GM12873 (cell line): ENCODE measurements around the gene YPEL2.

Experiments used
- TF ChIP-seq, protein P1 (sequence below): IDR thresholded peaks from 2 replicates; pipeline ENCODE4 v1.5.1; 2012; ENCODE audit warnings: low read depth, mild to moderate bottlenecking, moderate library complexity, low read length, control low read depth; ENCODE audit not compliant: insufficient read depth; ENCODE audit errors: missing control alignments

Gene YPEL2

DNA sequence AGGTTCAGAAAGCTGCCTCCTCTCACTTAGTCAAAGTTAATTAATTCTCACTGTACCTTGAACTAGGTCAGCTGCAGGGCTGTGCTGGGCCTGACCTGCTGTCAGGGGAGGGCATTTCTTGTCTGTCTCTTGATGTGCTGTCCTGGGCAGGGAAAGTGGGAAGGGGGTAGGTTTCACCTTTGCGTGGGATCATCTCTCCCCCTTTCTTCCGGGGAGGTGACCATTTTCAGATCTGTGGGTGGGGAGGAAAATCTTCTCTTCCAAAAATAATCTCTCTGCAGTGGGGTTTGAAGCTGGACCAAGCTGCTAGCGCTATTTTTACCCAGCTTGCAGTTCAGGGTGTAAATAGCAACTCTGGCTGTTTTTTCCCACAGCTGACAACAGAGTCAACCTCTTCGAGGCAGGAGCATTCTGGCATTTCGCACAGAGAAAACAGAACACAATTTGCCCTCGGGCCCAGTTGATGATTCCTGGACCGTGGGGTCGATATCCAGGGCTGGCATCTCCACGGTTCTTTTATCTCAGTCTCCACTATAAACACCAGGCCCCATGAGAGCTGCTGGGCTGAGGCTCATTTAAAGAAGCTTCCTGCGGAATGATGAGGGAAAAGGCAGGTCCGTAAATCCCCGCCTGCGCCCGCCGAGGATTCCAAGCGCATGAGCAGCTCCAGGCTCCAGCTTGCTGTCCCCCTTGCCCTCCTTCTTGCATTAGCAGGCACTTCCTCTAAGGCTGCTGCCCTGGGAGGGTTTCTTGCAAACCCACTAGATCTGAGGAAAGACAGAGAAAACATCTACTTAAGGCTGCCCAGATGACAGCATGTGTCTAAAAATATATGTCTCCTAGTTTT is 93.9 kb downstream of the YPEL2 start:
- TF ChIP-seq, protein P1, sequence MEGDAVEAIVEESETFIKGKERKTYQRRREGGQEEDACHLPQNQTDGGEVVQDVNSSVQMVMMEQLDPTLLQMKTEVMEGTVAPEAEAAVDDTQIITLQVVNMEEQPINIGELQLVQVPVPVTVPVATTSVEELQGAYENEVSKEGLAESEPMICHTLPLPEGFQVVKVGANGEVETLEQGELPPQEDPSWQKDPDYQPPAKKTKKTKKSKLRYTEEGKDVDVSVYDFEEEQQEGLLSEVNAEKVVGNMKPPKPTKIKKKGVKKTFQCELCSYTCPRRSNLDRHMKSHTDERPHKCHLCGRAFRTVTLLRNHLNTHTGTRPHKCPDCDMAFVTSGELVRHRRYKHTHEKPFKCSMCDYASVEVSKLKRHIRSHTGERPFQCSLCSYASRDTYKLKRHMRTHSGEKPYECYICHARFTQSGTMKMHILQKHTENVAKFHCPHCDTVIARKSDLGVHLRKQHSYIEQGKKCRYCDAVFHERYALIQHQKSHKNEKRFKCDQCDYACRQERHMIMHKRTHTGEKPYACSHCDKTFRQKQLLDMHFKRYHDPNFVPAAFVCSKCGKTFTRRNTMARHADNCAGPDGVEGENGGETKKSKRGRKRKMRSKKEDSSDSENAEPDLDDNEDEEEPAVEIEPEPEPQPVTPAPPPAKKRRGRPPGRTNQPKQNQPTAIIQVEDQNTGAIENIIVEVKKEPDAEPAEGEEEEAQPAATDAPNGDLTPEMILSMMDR: no peak

DNA sequence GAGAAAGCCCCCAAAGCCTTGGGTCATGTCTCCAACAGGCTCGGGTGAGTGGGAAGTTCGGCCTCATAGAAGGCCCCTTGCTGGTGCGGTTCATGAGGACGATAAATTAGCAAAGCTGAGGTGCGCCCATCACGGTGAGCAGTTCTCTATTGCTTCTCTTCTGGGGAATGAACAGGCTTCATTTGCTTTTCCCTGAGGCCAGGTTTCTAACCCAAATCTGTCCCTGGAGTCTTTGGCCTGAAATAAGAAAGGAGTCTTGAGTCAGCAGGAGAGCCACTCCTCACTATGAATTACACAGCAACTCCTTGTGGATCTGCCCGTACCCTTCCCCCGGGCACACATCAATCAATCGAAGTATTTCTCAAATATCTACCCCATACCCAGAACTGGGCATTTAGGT is 94.6 kb downstream of the YPEL2 start:
- TF ChIP-seq, protein P1: no peak

DNA sequence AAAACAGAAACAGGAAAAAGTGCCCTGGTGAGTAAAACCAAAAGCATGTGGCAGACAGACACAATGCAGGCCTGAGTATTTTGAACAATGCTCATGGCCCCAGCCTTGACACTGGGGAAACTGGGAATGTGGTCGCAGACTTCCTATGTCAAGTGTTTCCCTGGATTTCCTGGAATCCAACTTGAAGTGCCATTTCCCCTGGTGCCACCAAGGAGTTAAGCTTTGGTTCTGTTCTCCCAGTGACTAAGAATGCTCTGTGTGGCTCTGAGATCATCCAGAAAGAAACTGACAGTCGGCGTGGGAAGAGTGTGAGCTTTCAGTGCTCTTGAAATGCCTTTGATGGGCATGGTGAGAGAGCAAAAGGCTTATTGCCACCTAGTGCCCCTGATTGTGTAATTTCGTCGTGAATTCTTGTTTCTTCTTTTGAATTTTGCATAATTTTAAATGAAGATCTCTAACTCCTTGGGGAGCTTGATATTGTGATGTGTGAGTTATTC is 96.0 kb downstream of the YPEL2 start:
- TF ChIP-seq, protein P1: no peak

DNA sequence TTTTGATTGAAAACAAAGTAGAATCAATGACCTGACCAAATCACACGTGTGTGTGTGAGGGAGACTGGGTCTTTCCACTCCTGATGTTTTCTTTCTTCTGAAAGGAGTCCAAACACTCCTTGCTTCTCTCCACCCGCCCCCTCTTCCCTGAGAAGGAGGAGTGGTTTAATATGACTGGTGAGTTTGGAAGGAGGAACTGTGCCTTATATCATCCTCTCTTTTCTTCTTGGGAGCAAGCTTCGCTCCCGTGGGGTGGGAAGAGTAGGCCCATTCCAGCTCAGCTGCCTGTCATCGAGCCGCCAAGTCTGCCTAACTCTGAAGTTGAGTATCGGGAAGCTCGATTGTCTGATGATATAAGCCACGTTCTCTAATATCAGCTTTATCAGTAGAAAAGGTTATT is 96.5 kb downstream of the YPEL2 start:
- TF ChIP-seq, protein P1: no peak

DNA sequence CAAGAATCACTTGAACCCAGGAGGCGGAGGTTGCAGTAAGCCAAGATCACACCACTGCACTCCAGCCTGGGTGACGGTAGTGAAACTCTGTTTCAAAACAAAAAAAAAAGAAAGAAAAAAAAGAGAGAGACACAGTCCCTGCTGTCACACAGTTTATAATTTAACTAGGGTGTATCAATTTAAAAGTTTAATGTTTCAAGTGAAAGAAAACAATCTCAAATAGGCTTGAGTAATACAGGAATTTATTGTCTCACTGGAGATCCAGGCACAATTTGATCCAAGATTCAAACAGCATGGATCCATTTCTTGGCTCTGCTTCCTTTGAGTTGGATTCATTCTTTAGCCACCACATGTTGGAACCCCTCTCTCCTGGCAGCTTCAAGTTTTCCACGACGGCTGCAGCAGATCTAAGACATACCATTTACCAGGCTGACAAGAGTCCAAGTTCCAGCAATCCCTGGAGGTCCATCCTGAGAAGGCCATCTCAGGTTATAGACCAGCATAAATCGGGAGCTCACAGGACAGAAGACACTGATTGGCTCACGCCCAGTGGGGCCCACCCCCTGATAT is 97.5 kb downstream of the YPEL2 start:
- TF ChIP-seq, protein P1: no peak

DNA sequence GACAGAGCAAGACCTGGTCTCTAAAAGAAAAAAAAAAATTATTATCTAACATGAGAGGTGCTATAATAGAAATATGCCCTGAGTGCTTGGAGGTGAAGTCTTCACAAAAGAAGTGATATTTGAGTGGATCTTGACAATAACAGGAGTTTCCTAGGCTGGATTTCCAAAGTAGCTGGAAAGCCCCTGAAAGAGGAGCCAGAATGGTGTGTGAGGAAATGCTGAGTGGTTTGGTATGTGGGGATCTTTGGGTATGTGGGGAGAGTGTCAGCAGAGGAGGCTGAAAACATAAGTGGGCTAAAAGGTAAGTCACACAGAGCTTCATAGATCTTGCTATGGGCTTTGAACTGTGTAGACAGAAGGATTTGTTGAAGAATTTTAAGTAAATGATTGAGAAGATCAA is 100.1 kb downstream of the YPEL2 start:
- TF ChIP-seq, protein P1: no peak

DNA sequence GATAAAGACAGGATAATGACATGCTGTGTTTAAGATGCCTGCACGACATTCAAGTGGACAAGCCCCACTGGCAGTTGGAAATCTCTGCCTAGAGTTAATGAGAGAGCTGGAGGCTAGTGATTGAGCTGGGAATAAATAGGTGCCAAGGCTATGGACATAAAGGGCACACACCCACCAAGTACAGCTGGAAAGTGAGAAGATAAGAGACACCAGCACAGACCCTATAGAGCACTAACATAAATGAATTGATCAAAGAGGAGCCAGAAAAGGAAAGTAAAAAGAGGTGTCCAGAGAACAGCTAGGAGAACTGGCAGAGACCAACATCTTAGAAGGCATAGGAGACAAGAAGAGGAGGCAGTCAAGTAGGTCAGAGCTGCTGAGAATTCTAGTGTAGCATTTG is 101.2 kb downstream of the YPEL2 start:
- TF ChIP-seq, protein P1: no peak
